Measurements from ENCODE around the gene ZBED1.
"Not testable (repeated sequence)": the region's sequence is repeated elsewhere in the genome, so short reads cannot be mapped to it uniquely, and the experiment has no call there.

ZBED1 gene

GRCh38 chrX:2495595-2495994 is 5.2 kb downstream of the ZBED1 start:
- no peak for DNase-seq

GRCh38 chrX:2492531-2493218 is 8.1 kb downstream of the ZBED1 start:
- DNase-seq: no peak

GRCh38 chrX:2490634-2491033 is 10.1 kb downstream of the ZBED1 start:
- DNase-seq: no peak

- no peak for DNase-seq
These were observed 11.0 kb downstream of the ZBED1 start for GRCh38 chrX:2489446-2490445.

GRCh38 chrX:2488621-2489285 is 12.0 kb downstream of the ZBED1 start:
- no peak for DNase-seq

- no peak for DNase-seq
These were observed 13.4 kb downstream of the ZBED1 start for GRCh38 chrX:2487366-2487765.

GRCh38 chrX:2486476-2487133 is 14.2 kb downstream of the ZBED1 start:
- no peak for DNase-seq

- no peak for DNase-seq
These were observed 14.9 kb downstream of the ZBED1 start for GRCh38 chrX:2485789-2486345.

- DNase-seq: no peak
These were observed 15.8 kb downstream of the ZBED1 start for GRCh38 chrX:2484721-2485648.

- no peak for DNase-seq
These were observed 16.5 kb downstream of the ZBED1 start for GRCh38 chrX:2484256-2484655.

- DNase-seq: no peak
These were observed 17.2 kb downstream of the ZBED1 start for GRCh38 chrX:2483398-2484060.

GRCh38 chrX:2481597-2481996 is 19.2 kb downstream of the ZBED1 start:
- DNase-seq: not testable (repeated sequence)

GRCh38 chrX:2479982-2480381 is 20.8 kb downstream of the ZBED1 start:
- not testable (repeated sequence) for DNase-seq

GRCh38 chrX:2479420-2479780 is 21.4 kb downstream of the ZBED1 start:
- no peak for DNase-seq

- no peak for DNase-seq
These were observed 22.0 kb downstream of the ZBED1 start for GRCh38 chrX:2478546-2479419.

- DNase-seq: not testable (repeated sequence)
These were observed 23.5 kb downstream of the ZBED1 start for GRCh38 chrX:2477313-2477712.

GRCh38 chrX:2474963-2475726 is 25.6 kb downstream of the ZBED1 start:
- DNase-seq: no peak

GRCh38 chrX:2474280-2474962 is 26.4 kb downstream of the ZBED1 start:
- DNase-seq: no peak
